Muscle of leg (tissue), 11 donors: ENCODE data around the gene A3GALT2. TPM values are rescaled to one million over a fixed set of nuclear protein-coding genes. Genes with fewer than 3 reads are reported as not detected.

ENCODE experiments used
- DNase-seq: peaks from one replicate; pipeline ENCODE4 v3.0.0; 2013
- H3K27ac ChIP-seq: one replicate; pipeline ENCODE4 v1.5.1; 2013; ENCODE audit warnings: mild to moderate bottlenecking, low read length, control low read depth
- H3K27me3 ChIP-seq: one replicate; pipeline ENCODE4 v1.6.1; 2013; ENCODE audit warnings: low read length; ENCODE audit not compliant: control insufficient read depth, insufficient read depth
- H3K36me3 ChIP-seq: one replicate; pipeline ENCODE4 v1.6.1; 2013; ENCODE audit warnings: low read length; ENCODE audit not compliant: control insufficient read depth, insufficient read depth
- H3K4me1 ChIP-seq: one replicate; pipeline ENCODE4 v1.6.1; 2013; ENCODE audit warnings: low read length; ENCODE audit not compliant: control insufficient read depth, insufficient read depth
- H3K4me3 ChIP-seq: one replicate; pipeline ENCODE4 v1.5.1; 2013; ENCODE audit warnings: low read length, control low read depth
- H3K9me3 ChIP-seq: replicated peaks from 2 replicates; pipeline ENCODE4 v1.6.1; 2013; ENCODE audit warnings: low read depth, low read length; ENCODE audit not compliant: control insufficient read depth
- WGBS: methylation state at CpG from one replicate; pipeline ENCODE4 v1.1.5; 2013; ENCODE audit warnings: missing lambda C conversion rate; ENCODE audit not compliant: insufficient coverage; 5-methylcytosine and 5-hydroxymethylcytosine counted together
- polyA plus RNA-seq, 8 donors: library from polyadenylated mRNA; unstranded; fragments of 120-200 nt; gene quantifications; one replicate each; pipeline versions ENCODE4 v1.2.1 to v1.2.3, GENCODE V29; 2013; ENCODE audit warnings: inconsistent platforms in 1 of 8, low replicate concordance in 1 of 8; ENCODE audit not compliant: insufficient read length in 8 of 8, insufficient read depth in 1 of 8
- total RNA-seq: library from RNA; stranded (reverse); fragments of 120-200 nt; gene quantifications from one replicate; pipeline ENCODE4 v1.2.4, GENCODE V29; 2013

Gene A3GALT2
- total and polyA plus RNA-seq, 9 donors = 0.13 to 0.21 TPM; not detected in 7

DNA sequence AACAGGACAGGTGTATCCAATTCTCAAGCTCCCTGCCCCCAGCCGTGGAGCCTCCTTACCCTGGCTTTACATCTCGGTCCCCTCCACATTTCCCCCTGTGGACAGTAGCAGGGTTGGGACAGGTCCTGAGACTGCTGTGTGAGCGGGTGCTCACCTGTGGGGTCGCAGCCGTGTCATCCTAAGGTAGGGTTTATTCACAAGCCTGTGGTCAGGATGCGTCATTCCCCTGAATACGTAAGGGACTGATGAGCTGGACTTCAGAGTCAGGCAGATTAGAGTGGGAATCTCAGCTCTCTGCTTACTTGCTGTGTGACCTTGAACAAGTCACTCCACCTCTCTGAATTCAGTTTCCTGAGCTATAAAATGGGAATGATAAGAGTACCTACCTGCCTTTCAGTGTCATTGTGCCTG, 46.9 kb downstream of the A3GALT2 start:
- H3K4me1 ChIP-seq = peaks cover 8% of the 10 kb centered on the region
- H3K9me3 ChIP-seq = no peaks in the 10 kb centered on the region
- 100% methylated on average over 3 of the region's 7 CpGs for WGBS
- no peak overlapping the region for H3K27ac ChIP-seq
- no peak for DNase-seq
- H3K27me3 ChIP-seq = no peaks in the 10 kb centered on the region
- H3K36me3 ChIP-seq = peaks cover 59% of the 10 kb centered on the region
- H3K4me3 ChIP-seq = no peak overlapping the region

DNA sequence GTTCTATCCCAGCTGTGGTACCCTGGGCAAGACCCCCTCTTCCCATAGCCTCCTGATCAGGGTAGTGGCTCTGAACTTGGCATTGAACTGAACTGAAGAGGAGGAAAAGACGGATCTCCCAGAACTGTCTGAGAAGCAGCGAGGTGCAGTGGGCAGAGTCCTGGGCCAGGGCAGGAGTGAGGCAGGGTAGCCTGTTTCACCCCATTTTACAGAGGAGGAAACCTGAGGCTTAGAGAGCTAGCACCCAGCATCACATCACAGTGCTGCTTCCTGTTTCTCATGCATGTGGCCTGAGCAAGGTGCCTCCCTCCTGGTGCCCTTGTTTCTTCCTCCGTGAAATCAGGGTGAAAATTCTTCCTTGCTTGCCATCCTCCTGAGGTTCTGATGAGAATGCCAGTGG, 47.5 kb downstream of the A3GALT2 start:
- WGBS = no CpG with 5 or more reads among the region's 3 CpGs
- Histone ChIP-seq H3K27me3 (no peaks in the 10 kb centered on the region), H3K4me3 (no peak overlapping the region), H3K36me3 (peaks cover 59% of the 10 kb centered on the region), H3K9me3 (no peaks in the 10 kb centered on the region), H3K27ac (no peak overlapping the region), H3K4me1 (peaks cover 14% of the 10 kb centered on the region)
- DNase-seq = no peak

DNA sequence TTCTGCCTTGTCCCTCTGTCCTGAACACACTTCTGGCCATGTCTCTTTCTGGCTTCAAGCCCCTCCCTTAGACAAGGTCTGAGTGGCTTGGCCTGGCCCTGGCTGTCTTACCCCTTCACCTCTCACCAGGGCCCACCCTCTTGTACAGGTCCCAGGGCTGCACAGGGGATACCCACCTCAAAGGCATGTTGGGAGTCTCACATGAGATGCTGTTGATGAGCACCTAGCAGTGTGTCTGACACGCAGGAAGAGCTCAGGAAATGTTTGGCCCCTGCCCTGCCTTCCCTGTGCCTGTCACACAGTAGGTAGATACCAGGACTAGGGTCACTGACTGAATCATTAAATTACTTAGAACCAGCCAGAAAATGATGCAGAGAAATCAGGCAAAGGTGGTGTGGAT, 48.0 kb downstream of the A3GALT2 start:
- Histone ChIP-seq H3K27ac (no peak overlapping the region), H3K27me3 (no peaks in the 10 kb centered on the region), H3K4me3 (no peak overlapping the region), H3K4me1 (peaks cover 16% of the 10 kb centered on the region), H3K36me3 (peaks cover 58% of the 10 kb centered on the region), H3K9me3 (no peaks in the 10 kb centered on the region)
- DNase-seq = no peak
- WGBS = 100% methylated on average over 1 of the region's 1 CpG

DNA sequence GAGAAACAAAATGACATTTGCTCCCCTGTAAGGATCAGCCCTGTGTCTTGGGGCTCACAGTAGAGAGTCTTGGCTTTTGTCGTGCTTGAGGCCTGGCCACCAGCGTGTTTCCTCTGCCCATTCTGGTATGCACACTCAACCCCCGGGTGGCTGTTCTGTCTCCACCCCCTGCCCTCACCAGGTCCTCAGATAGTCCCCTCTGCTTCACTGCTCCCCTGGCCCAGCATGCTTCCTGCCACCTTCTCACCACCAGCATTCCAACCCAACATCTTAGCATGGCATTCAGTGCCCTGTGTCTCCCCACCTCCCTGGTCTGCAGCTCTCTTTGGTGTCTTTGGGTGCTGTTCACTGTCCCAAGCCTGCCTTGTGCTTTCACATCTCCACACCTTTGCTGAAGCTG, 48.4 kb downstream of the A3GALT2 start:
- no peaks in the 10 kb centered on the region for H3K9me3 ChIP-seq
- H3K27me3 ChIP-seq = no peaks in the 10 kb centered on the region
- 67% methylated on average over 3 of the region's 3 CpGs for WGBS
- H3K27ac ChIP-seq = no peak overlapping the region
- no peak for DNase-seq
- H3K4me1 ChIP-seq = peaks cover 16% of the 10 kb centered on the region
- no peak overlapping the region for H3K4me3 ChIP-seq
- peaks cover 54% of the 10 kb centered on the region for H3K36me3 ChIP-seq

DNA sequence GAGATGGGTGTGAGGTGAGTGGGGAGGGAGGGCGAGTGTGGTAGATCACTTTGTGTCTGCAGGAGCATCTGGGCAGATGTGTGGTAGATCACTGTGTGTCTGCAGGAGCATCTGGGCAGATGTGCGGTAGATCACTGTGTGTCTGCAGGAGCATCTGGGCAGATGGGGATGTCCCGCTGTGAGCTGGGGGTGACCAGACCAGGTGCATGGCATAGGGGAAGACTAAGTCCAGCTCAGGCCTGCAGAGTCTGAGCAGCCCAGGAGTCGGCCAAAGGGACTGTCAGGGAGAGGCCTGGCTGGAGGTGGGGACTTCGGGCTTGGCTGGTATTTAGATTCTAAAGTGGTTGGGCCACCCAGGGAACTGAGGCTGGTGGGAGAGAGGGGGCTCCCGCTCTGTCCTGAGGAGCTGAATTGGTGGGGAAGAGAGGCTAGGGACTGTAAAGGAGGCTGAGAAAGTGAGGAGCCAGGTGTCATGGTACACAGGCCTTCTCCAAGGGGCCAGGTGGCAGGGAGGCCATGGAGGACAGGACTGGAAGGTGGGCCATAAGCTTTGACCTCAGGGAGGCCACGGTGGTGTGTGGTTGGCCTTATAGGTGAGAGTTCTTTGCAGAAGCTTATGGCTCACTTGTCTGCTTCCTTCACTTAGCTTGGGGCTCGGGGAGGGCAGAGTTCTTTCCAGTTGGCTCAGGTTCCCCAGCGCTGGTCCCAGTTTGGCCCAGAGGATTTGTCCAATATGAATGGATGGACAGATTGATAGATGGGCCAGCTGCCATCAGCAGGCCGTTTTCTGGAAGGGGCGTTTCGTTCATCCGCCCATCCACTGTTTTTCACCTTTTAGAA, 49.0 kb downstream of the A3GALT2 start:
- no peak overlapping the region for H3K4me3 ChIP-seq

DNA sequence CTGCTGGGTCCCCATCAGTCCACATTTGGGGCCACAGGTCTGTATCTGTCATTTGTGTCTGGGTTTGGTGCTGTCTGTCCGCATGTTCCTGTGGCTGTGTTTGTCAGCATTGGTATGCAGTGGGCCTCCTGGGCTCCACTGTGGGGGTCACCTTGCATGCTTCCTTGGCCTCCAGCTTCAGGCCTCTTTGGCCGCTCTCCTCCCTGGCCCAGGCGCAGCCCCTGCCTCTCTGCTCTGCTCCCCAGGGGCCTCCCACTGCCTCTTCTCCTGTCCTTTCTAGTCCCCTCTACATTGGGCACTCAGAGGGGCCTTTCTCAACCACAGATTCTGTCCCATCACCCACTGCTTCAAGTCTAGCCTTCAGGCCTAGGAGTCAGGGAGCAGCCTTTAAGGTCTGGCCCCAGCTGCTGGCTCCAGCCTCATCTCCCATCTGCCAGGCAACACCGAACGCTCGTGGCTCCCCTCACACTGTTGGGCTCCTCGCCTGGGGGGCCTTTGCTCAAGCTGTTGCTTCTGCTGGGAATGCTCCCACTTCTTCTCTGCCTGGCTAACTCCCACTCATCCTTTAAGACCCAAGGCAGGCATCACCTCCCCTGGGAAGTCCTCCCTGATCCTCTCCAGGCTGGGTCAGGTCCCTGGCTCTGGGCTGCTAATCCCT, 50.0 kb downstream of the A3GALT2 start:
- Histone ChIP-seq H3K27me3 (no peaks in the 10 kb centered on the region), H3K4me1 (peaks cover 16% of the 10 kb centered on the region), H3K4me3 (no peak overlapping the region), H3K36me3 (peaks cover 43% of the 10 kb centered on the region), H3K9me3 (no peaks in the 10 kb centered on the region), H3K27ac (no peak overlapping the region)
- no peak for DNase-seq
- WGBS = 59% methylated on average over 6 of the region's 7 CpGs

More for the DNA sequence above, 49.0 kb downstream of the A3GALT2 start:
- DNase-seq = no peak
- H3K9me3 ChIP-seq = no peaks in the 10 kb centered on the region
- H3K27me3 ChIP-seq = no peaks in the 10 kb centered on the region
- 75% methylated on average over 9 of the region's 13 CpGs for WGBS
- no peak overlapping the region for H3K27ac ChIP-seq
- peaks cover 16% of the 10 kb centered on the region for H3K4me1 ChIP-seq
- peaks cover 48% of the 10 kb centered on the region for H3K36me3 ChIP-seq

DNA sequence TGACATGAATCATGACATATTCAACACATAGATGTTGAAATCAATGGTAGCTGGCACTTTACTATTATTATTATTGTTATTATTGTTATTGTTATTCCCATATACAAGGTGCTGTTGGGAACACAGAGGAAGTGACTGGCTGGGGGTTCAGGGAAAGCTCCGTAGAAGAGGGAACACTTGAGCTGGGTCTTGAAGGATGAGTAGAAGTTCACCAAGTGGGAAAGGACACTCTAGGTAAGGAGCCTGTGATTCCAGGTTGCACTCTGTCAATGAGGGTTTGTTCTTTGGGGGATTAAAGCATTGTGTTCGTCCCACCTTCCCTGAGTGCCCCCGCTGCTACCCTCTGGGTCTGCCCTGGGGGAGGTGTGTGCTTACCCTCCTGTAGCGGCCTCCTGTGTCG, 50.5 kb downstream of the A3GALT2 start:
- no peak overlapping the region for H3K27ac ChIP-seq
- H3K9me3 ChIP-seq = no peaks in the 10 kb centered on the region
- DNase-seq = no peak
- peaks cover 40% of the 10 kb centered on the region for H3K36me3 ChIP-seq
- no peaks in the 10 kb centered on the region for H3K27me3 ChIP-seq
- peaks cover 16% of the 10 kb centered on the region for H3K4me1 ChIP-seq
- WGBS = 88% methylated on average over 3 of the region's 5 CpGs
- H3K4me3 ChIP-seq = no peak overlapping the region

DNA sequence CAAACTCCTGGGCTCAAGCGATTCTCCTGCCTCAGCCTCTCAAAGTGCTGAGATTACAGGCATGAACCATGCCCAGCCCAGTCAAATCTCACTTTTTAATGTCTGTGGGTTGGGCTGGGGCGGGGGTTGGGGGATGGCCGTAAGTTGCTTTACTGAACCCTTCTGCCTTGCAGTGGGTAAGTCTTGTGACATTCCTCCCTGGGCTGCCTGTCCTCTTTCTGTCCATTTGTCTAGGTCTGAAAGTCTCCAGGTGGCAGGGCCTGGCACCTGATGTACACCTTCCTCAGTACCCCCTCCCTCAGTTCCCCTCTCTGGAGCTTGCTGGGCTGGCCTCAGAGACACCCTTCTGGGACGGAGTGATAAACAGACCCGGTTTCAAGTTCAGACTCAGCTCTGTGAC, 51.3 kb downstream of the A3GALT2 start:
- no peak overlapping the region for H3K27ac ChIP-seq
- 100% methylated on average over 1 of the region's 5 CpGs for WGBS
- peaks cover 21% of the 10 kb centered on the region for H3K4me1 ChIP-seq

DNA sequence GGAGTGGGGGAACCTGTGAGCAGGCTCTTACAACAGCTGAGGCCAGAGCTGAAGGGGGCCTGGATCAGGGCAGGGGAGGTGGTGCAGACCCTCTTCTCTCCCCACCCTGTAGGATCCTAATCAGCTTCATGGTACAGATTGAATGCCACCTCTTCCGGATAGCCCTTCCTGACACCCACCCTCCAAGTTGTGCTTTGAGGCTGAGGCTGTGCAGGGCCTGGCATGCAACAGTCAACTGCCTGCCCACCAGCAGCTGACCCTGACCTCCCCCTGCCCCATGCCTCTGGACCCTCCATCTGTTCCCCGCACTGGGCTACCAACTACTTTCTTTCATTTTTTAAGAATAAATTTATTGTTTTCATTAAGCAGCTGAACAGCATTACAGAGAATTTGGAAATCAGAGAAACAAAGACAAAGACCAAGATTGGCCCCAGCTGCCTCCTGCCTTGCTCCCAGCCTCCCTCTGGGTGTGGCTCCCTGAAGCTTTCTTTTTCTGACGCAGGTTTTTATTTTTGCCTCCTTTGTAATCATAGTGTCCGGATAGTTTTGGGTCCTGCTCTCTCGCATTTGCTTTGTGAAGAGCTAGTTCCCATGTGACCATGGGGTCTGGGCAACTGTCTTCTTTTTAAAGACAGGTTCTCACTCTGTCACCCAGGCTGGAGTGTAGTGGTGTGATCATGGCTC, 51.8 kb downstream of the A3GALT2 start:
- Histone ChIP-seq H3K4me1 (peaks cover 26% of the 10 kb centered on the region), H3K27ac (peak overlapping the region; percentile 26)
- DNase-seq = peak; percentile 45

More for the DNA sequence above, 51.3 kb downstream of the A3GALT2 start:
- no peak for DNase-seq
- Histone ChIP-seq H3K4me3 (no peak overlapping the region), H3K27me3 (no peaks in the 10 kb centered on the region), H3K9me3 (no peaks in the 10 kb centered on the region), H3K36me3 (peaks cover 35% of the 10 kb centered on the region)

DNA sequence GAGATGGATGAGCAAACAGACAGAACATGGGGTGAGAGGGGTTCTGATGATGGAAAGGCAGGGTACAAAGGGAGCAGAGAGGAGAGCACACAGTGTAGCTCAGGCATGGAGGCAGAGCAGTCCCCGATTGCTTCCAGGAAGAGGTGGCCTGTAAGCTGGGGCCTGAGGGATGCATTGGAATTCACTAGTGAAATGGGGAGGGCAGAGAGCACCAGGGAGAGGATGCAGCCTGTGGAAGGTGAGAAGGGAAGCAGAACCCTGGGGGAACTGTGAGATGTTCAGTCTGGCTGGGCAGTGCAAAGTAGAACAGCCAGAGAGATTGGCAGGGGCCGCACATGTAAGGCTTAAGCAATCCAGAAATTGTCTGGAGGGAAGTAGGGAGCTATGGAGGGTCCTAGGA, 52.4 kb downstream of the A3GALT2 start:
- H3K27ac ChIP-seq = no peak overlapping the region
- H3K4me1 ChIP-seq = peaks cover 32% of the 10 kb centered on the region

More for the DNA sequence above, 51.8 kb downstream of the A3GALT2 start:
- Histone ChIP-seq H3K27me3 (no peaks in the 10 kb centered on the region), H3K9me3 (no peaks in the 10 kb centered on the region), H3K36me3 (peaks cover 31% of the 10 kb centered on the region), H3K4me3 (no peak overlapping the region)
- 53% methylated on average over 4 of the region's 5 CpGs for WGBS

More for the DNA sequence above, 52.4 kb downstream of the A3GALT2 start:
- DNase-seq = no peak
- H3K27me3 ChIP-seq = no peaks in the 10 kb centered on the region
- H3K4me3 ChIP-seq = no peak overlapping the region
- H3K9me3 ChIP-seq = no peaks in the 10 kb centered on the region
- H3K36me3 ChIP-seq = peaks cover 27% of the 10 kb centered on the region
- WGBS = 69% methylated on average over 2 of the region's 2 CpGs
